GM15510 (cell line): ENCODE data around the gene HLA-DMA.

Experiments used
- POLR2A ChIP-seq: IDR thresholded peaks from 3 replicates; pipeline ENCODE4 v1.6.1; 2011; ENCODE audit warnings: borderline replicate concordance; ENCODE audit not compliant: insufficient read length; ENCODE audit errors: extremely low read depth

Gene HLA-DMA

GRCh38 chr6:32969685-32970412, 17.0 kb upstream of the HLA-DMA start:
- TF ChIP-seq POLR2A, result peak; percentile 39

GRCh38 chr6:32968867-32969684, 16.2 kb upstream of the HLA-DMA start:
- TF ChIP-seq POLR2A, result peak; percentile 52

GRCh38 chr6:32968093-32968866, 15.4 kb upstream of the HLA-DMA start, which contains the start of gene BRD2:
Gene BRD2, plus strand, starts transcription at chr6:32968594. Its CDS starts 4,305 bp downstream, at chr6:32972899.
- TF ChIP-seq POLR2A, result peak; percentile 80

- TF ChIP-seq POLR2A, result no peak
These were observed 14.5 kb upstream of the HLA-DMA start for GRCh38 chr6:32967151-32968091.

- TF ChIP-seq POLR2A, result no peak
These were observed 11.9 kb upstream of the HLA-DMA start for GRCh38 chr6:32964776-32965175.

- no peak for TF ChIP-seq POLR2A
These were observed 11.0 kb upstream of the HLA-DMA start for GRCh38 chr6:32963866-32964265.

GRCh38 chr6:32962213-32962826, 9.4 kb upstream of the HLA-DMA start:
- TF ChIP-seq POLR2A, result no peak

- no peak for TF ChIP-seq POLR2A
These were observed 7.7 kb upstream of the HLA-DMA start for GRCh38 chr6:32960563-32960962.

- TF ChIP-seq POLR2A, result no peak
These were observed 3.3 kb upstream of the HLA-DMA start for GRCh38 chr6:32956176-32956575.

GRCh38 chr6:32954986-32955802, 2.3 kb upstream of the HLA-DMA start:
- TF ChIP-seq POLR2A, result no peak

- no peak for TF ChIP-seq POLR2A
These were observed 1.4 kb upstream of the HLA-DMA start for GRCh38 chr6:32954267-32954666.

- no peak for TF ChIP-seq POLR2A
These were observed 878 bp upstream of the HLA-DMA start for GRCh38 chr6:32953775-32954174.

- no peak for TF ChIP-seq POLR2A
These were observed 2.4 kb downstream of the HLA-DMA start for GRCh38 chr6:32950449-32950848.

GRCh38 chr6:32950010-32950409, 2.9 kb downstream of the HLA-DMA start:
- TF ChIP-seq POLR2A, result no peak

- peak; percentile 13 for TF ChIP-seq POLR2A
These were observed 3.8 kb downstream of the HLA-DMA start for GRCh38 chr6:32949113-32949512.
